Measurements from ENCODE around the gene NFATC2IP.

- TF ChIP-seq EZH2 (IDR thresholded peaks at IDR 0.05; ENCODE audit: insufficient read depth, poor library complexity, severe bottlenecking) (no peak), EZH2phosphoT487 (IDR thresholded peaks at IDR 0.05; ENCODE audit: insufficient read depth, low read depth) (no peak)
These were observed 33.6 kb upstream of the NFATC2IP start for GRCh38 chr16:28917095-28917494.

Measured in GM23248 (cell line).